K562 (cell line): ENCODE measurements around the gene EFNA5. TPM values are rescaled to one million over a fixed set of nuclear protein-coding genes. Genes with fewer than 3 reads are reported as not detected.

ENCODE experiments used
- ATAC-seq: fragments of 200-7000 bp; cut with Tn5 transposase; 3 replicates; pipeline ENCODE4 v1.9.1; 2020; ENCODE audit warnings: moderate library complexity
- BruUV-seq: library from RNA; stranded (reverse); fragments of 400-500 nt; replicated peaks from 2 replicates; lab custom pipeline; 2021; lab: Mats Ljungman, UMichigan
- CTCF ChIA-PET: fragments of 300-600 bp; formaldehyde crosslinking; extraction: SDS; loops from one replicate; lab custom pipeline; 2021; ENCODE audit warnings: low intra/inter-chr PET ratio; lab: Yijun Ruan, JAX
- POLR2A ChIA-PET: fragments of 300-600, 350-650 bp; sonication (Branson Sonifier 250); formaldehyde crosslinking; extraction: SDS; loops from one replicate; lab custom pipeline; 2021; ENCODE audit warnings: antibody characterized with exemption, inconsistent platforms; lab: Yijun Ruan, JAX
- DNase-seq, 4 experiments: peaks; one replicate each; pipeline versions ENCODE4 v3.0.0 to v3.0.0-alpha.2; 2011 to 2018; ENCODE audit warnings: low spot score in 3 of 4, mixed read lengths in 3 of 4; ENCODE audit errors: extremely low read depth in 1 of 4
- FAIRE-seq: peaks from 2 replicates; lab custom pipeline; 2011; peaks lifted over from hg19 to GRCh38; lab: Jason Lieb, UNC
- H2AFZ ChIP-seq: 2 replicates; pipeline ENCODE4 v1.6.0; 2011; ENCODE audit warnings: low read depth, low read length, control low read depth, inconsistent platforms
- H3K27ac ChIP-seq: fragments of 200-600 bp; 3 replicates; pipeline ENCODE4 v1.8.0; 2011; ENCODE audit warnings: low read depth, mild to moderate bottlenecking, control low read depth, inconsistent platforms, low read length, moderate library complexity, mixed read lengths; ENCODE audit errors: extremely low read depth
- H3K27me3 ChIP-seq, 2 experiments: fragments of 300-600 bp in 1 of 2; 2 replicates in 1 of 2; 3 replicates in 1 of 2; pipeline versions ENCODE4 v1.6.0 to v1.8.0; 2011; ENCODE audit warnings: inconsistent platforms in 2 of 2, low read length in 2 of 2, mild to moderate bottlenecking in 1 of 2, mixed read lengths in 1 of 2, moderate library complexity in 1 of 2; ENCODE audit not compliant: control insufficient read depth in 2 of 2, insufficient read depth in 2 of 2
- H3K36me3 ChIP-seq: fragments of 300-600 bp; 3 replicates; pipeline ENCODE4 v1.8.0; 2011; ENCODE audit warnings: mild to moderate bottlenecking, low read length, inconsistent platforms; ENCODE audit not compliant: control insufficient read depth, insufficient read depth
- H3K4me1 ChIP-seq, 2 experiments: fragments of 200-600 bp in 1 of 2; replicated peaks in 1 of 2; 2 replicates in 1 of 2; 3 replicates in 1 of 2; pipeline versions ENCODE4 v1.5.1 to v1.8.0; 2011; ENCODE audit warnings: inconsistent platforms in 2 of 2, low read length in 2 of 2, mild to moderate bottlenecking in 1 of 2, mixed read lengths in 1 of 2, moderate library complexity in 1 of 2; ENCODE audit not compliant: control insufficient read depth in 2 of 2, insufficient read depth in 2 of 2
- H3K4me2 ChIP-seq: 2 replicates; pipeline ENCODE4 v1.6.1; 2011; ENCODE audit warnings: low read length, control low read depth, inconsistent platforms, mixed read lengths; ENCODE audit not compliant: insufficient read depth
- H3K4me3 ChIP-seq: fragments of 200-600 bp; sonication (generic), shearing (Covaris generic); 2 replicates; pipeline ENCODE4 v1.5.1; 2016; ENCODE audit warnings: control low read depth, inconsistent platforms
- H3K79me2 ChIP-seq: fragments of 200-600 bp; 3 replicates; pipeline ENCODE4 v1.8.0; 2011; ENCODE audit warnings: low read length, inconsistent platforms; ENCODE audit not compliant: control insufficient read depth, insufficient read depth
- H3K9ac ChIP-seq, 2 experiments: 2 replicates each; pipeline versions ENCODE4 v1.6.0 to v1.6.1; 2011; ENCODE audit warnings: low read depth in 2 of 2, low read length in 2 of 2, control low read depth in 1 of 2, inconsistent platforms in 1 of 2, mild to moderate bottlenecking in 1 of 2, mixed read lengths in 1 of 2; ENCODE audit not compliant: insufficient read depth in 1 of 2
- H3K9me1 ChIP-seq: one replicate; pipeline ENCODE4 v1.6.0; 2011; ENCODE audit warnings: inconsistent platforms, mild to moderate bottlenecking, low read length, moderate library complexity; ENCODE audit not compliant: control insufficient read depth, insufficient read depth
- H3K9me3 ChIP-seq: replicated peaks from 2 replicates; pipeline ENCODE4 v1.5.1; 2011; ENCODE audit warnings: low read depth, low read length, inconsistent platforms; ENCODE audit not compliant: control insufficient read depth, insufficient read depth
- H4K20me1 ChIP-seq: replicated peaks from 2 replicates; pipeline ENCODE4 v1.6.1; 2011; ENCODE audit warnings: low read length, inconsistent platforms, mixed read lengths; ENCODE audit not compliant: control insufficient read depth, insufficient read depth
- BRD9 ChIP-seq: fragments of 450-650 bp; IDR thresholded peaks from 2 replicates; pipeline ENCODE4 v1.6.1; 2018; ENCODE audit warnings: low read depth; ENCODE audit not compliant: partially characterized antibody
- CHD4 ChIP-seq: fragments of 200-600 bp; sonication (generic); IDR thresholded peaks from 3 replicates; pipeline ENCODE4 v1.6.1; 2012; ENCODE audit warnings: low read depth, mild to moderate bottlenecking, mixed read lengths, low read length, inconsistent platforms; ENCODE audit not compliant: insufficient read depth, insufficient replicate concordance, poor library complexity, severe bottlenecking
- E2F3 ChIP-seq: fragments of 250-450 bp; sonication (Bioruptor Pico); IDR thresholded peaks from 2 replicates; pipeline ENCODE4 v1.4.0; 2020; ENCODE audit warnings: mild to moderate bottlenecking
- GTF2F1 ChIP-seq: IDR thresholded peaks from 2 replicates; pipeline ENCODE4 v1.6.1; 2011; ENCODE audit warnings: low read depth, low read length, improper control_type of control experiment
- KDM2B ChIP-seq: fragments of 250-450 bp; sonication (Bioruptor Pico); IDR thresholded peaks from 2 replicates; pipeline ENCODE4 v1.8.0; 2021; ENCODE audit warnings: mild to moderate bottlenecking, moderate library complexity
- MXI1 ChIP-seq: IDR thresholded peaks from 2 replicates; pipeline ENCODE4 v1.6.1; 2011; ENCODE audit warnings: low read depth, mild to moderate bottlenecking, improper control_type of control experiment, low read length
- MYNN ChIP-seq, 2 experiments: sonication (generic); formaldehyde crosslinking in 1 of 2; IDR thresholded peaks; 2 replicates each; pipeline versions ENCODE4 v1.5.0 to v1.6.1; 2016 to 2020; ENCODE audit warnings: antibody characterized with exemption in 1 of 2, missing genetic modification reagents in 1 of 2
- NELFE ChIP-seq: IDR thresholded peaks from 2 replicates; pipeline ENCODE4 v1.6.1; 2011; ENCODE audit warnings: mild to moderate bottlenecking; ENCODE audit not compliant: insufficient read depth, insufficient read length
- POU5F1 ChIP-seq: fragments of 150-350 bp; IDR thresholded peaks from 2 replicates; pipeline ENCODE4 v1.6.1; 2014; ENCODE audit warnings: borderline replicate concordance, low read length, low read depth, mild to moderate bottlenecking; ENCODE audit not compliant: partially characterized antibody
- RBM22 ChIP-seq: fragments of 200-400 bp; formaldehyde crosslinking; IDR thresholded peaks from 2 replicates; pipeline ENCODE4 v1.6.1; 2018; ENCODE audit warnings: low read length, low read depth; ENCODE audit not compliant: poor library complexity, severe bottlenecking
- SIN3A ChIP-seq, 2 experiments: fragments of 150-350 bp in 1 of 2; IDR thresholded peaks; 2 replicates each; pipeline ENCODE4 v1.6.1; 2011 to 2016; ENCODE audit warnings: borderline replicate concordance in 2 of 2, low read depth in 2 of 2, low read length in 2 of 2, mild to moderate bottlenecking in 2 of 2, moderate library complexity in 2 of 2; ENCODE audit not compliant: control insufficient read depth in 1 of 2
- ZBTB17 ChIP-seq: fragments of 450-650 bp; formaldehyde crosslinking; IDR thresholded peaks from 2 replicates; pipeline ENCODE4 v1.4.0; 2020; ENCODE audit warnings: mild to moderate bottlenecking
- ZNF134 ChIP-seq: fragments of 250-450 bp; sonication (Bioruptor Pico); conservative IDR thresholded peaks from 2 replicates; pipeline ENCODE4 v1.4.0; 2020
- WGBS: fragments of 100-300 bp; shearing (Covaris generic); methylation state at CpG from one replicate; pipeline ENCODE4 v1.1.6; 2016; ENCODE audit warnings: low coverage, mixed read lengths; ENCODE audit not compliant: insufficient coverage; ENCODE audit errors: missing lambda C conversion rate; 5-methylcytosine and 5-hydroxymethylcytosine counted together
- in situ Hi-C: fragments of 300-500 bp; cut with MboI; formaldehyde crosslinking; loops from 4 replicates; pipeline ENCODE4 v1.15.0; 2018; ENCODE audit warnings: inconsistent platforms, mixed read lengths
- intact Hi-C: fragments of 100-400 bp; cut with micrococcal nuclease; formaldehyde crosslinking; loops from 2 replicates; pipeline ENCODE4 v1.14.2; 2022
- polyA plus RNA-seq, 8 experiments: library from polyadenylated mRNA; depleted of rRNA in 4 of 8; stranded (reverse) in 5 of 8; unstranded in 3 of 8; fragments of >200 nt; fragmentation: Nextera tagmentation in 2 of 8; fragmentation: Illumina TruSeq in 1 of 8; extraction: Ambion mirVana in 2 of 8; extraction: Trizol in 1 of 8; gene quantifications; 2 replicates each; pipeline versions ENCODE4 v1.2.1 to v1.2.3, GENCODE V29; 2011 to 2014; ENCODE audit warnings: inconsistent platforms in 1 of 8, missing spikeins in 1 of 8
- total RNA-seq, 7 experiments: library from RNA; depleted of rRNA in 6 of 7; stranded (reverse); fragments of >200 nt in 6 of 7; fragmentation: Illumina TruSeq in 2 of 7; extraction: Trizol in 2 of 7; gene quantifications; 2 replicates each; pipeline versions ENCODE4 v1.2.1 to v1.2.3, GENCODE V29; 2011 to 2021; ENCODE audit warnings: low replicate concordance in 1 of 7
- TF ChIP-seq, protein P1 (sequence below): fragments of 250-450 bp; sonication (Bioruptor Pico); IDR thresholded peaks from 2 replicates; pipeline ENCODE4 v1.4.0; 2020
- TF ChIP-seq, protein P2 (sequence below): fragments of 450-650 bp; IDR thresholded peaks from 2 replicates; pipeline ENCODE4 v1.6.1; 2016; ENCODE audit warnings: antibody characterized with exemption
- TF ChIP-seq, protein P3 (sequence below): fragments of 450-650 bp; IDR thresholded peaks from 2 replicates; pipeline ENCODE4 v1.6.1; 2016; ENCODE audit warnings: missing biosample characterization, missing genetic modification characterization

The EFNA5 gene
- total and polyA plus RNA-seq, 9 of the 15 experiments (the other 6 are each of a cell fraction or from before 2014, with no cell fraction given) = 0.20 TPM; not detected in 8

GRCh38 chr5:107661650-107662044, 9.1 kb downstream of the EFNA5 start:
- DNase-seq (no peak), ATAC-seq (no peak), FAIRE-seq (no peak)
- POLR2A ChIA-PET = no interaction called here
- no peak overlapping the region for H3K27ac ChIP-seq
- in situ Hi-C loops (no loop called here), intact Hi-C loops (no loop called here)
- CTCF ChIA-PET = no interaction called here
- H3K27me3 ChIP-seq = no peaks in the 10 kb centered on the region
- H3K9ac ChIP-seq = no peak overlapping the region
- no peak overlapping the region for H3K4me3 ChIP-seq
- H3K4me2 ChIP-seq = no peak overlapping the region
- H3K4me1 ChIP-seq = no peaks in the 10 kb centered on the region
- H4K20me1 ChIP-seq = no peaks in the 10 kb centered on the region
- no peaks in the 10 kb centered on the region for H3K79me2 ChIP-seq
- H3K36me3 ChIP-seq = no peaks in the 10 kb centered on the region
- H3K9me1 ChIP-seq = no peaks in the 10 kb centered on the region
- BruUV-seq = no TSS peak
- no peak overlapping the region for H2AFZ ChIP-seq
- H3K9me3 ChIP-seq = no peaks in the 10 kb centered on the region
- WGBS = 0% methylated on average over 1 of the region's 1 CpG
- TF ChIP-seq CHD4 (no peak), MXI1 (no peak), NELFE (no peak), BRD9 (no peak), RBM22 (no peak), GTF2F1 (no peak), MYNN (IDR thresholded peaks at IDR 0.05) (no peak), MYNN (CRISPR knock-in tag; IDR thresholded peaks at IDR 0.05) (no peak), ZNF134 (CRISPR knock-in tag) (no peak), E2F3 (no peak), POU5F1 (no peak), ZBTB17 (CRISPR knock-in tag) (no peak), SIN3A (IDR thresholded peaks at IDR 0.05; ENCODE audit: borderline replicate concordance in 2 of 2, control insufficient read depth in 1 of 2, low read depth in 2 of 2, low read length in 2 of 2) (no peak), KDM2B (CRISPR knock-in tag) (no peak)
- TF ChIP-seq, protein P1, sequence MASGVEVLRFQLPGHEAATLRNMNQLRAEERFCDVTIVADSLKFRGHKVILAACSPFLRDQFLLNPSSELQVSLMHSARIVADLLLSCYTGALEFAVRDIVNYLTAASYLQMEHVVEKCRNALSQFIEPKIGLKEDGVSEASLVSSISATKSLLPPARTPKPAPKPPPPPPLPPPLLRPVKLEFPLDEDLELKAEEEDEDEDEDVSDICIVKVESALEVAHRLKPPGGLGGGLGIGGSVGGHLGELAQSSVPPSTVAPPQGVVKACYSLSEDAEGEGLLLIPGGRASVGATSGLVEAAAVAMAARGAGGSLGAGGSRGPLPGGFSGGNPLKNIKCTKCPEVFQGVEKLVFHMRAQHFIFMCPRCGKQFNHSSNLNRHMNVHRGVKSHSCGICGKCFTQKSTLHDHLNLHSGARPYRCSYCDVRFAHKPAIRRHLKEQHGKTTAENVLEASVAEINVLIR = no peak
- TF ChIP-seq, protein P2, sequence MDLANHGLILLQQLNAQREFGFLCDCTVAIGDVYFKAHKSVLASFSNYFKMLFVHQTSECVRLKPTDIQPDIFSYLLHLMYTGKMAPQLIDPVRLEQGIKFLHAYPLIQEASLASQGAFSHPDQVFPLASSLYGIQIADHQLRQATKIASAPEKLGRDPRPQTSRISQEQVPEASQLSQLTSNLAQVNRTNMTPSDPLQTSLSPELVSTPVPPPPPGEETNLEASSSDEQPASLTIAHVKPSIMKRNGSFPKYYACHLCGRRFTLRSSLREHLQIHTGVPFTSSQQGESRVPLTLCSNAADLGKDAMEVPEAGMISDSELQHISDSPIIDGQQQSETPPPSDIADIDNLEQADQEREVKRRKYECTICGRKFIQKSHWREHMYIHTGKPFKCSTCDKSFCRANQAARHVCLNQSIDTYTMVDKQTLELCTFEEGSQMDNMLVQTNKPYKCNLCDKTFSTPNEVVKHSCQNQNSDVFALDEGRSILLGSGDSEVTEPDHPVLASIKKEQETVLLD = no peak
- TF ChIP-seq, protein P3, sequence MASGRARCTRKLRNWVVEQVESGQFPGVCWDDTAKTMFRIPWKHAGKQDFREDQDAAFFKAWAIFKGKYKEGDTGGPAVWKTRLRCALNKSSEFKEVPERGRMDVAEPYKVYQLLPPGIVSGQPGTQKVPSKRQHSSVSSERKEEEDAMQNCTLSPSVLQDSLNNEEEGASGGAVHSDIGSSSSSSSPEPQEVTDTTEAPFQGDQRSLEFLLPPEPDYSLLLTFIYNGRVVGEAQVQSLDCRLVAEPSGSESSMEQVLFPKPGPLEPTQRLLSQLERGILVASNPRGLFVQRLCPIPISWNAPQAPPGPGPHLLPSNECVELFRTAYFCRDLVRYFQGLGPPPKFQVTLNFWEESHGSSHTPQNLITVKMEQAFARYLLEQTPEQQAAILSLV (tag) = no peak
